Activated CD8-positive, alpha-beta memory T cell treated with anti-CD3 and anti-CD28 coated beads for 36 hours (primary cell): ENCODE data around the gene CHMP4A. TPM values are rescaled to one million over a fixed set of nuclear protein-coding genes. Genes with fewer than 3 reads are reported as not detected.

ENCODE experiments used
- CTCF ChIA-PET: fragments of 350-600 bp; sonication (Branson Sonifier 250); formaldehyde crosslinking; loops from one replicate; lab custom pipeline; 2021; ENCODE audit warnings: antibody characterized with exemption; lab: Charles Lee
- POLR2A ChIA-PET: fragments of 350-600 bp; sonication (Branson Sonifier 250); formaldehyde crosslinking; loops from one replicate; lab custom pipeline; 2021; ENCODE audit warnings: antibody characterized with exemption; lab: Charles Lee
- total RNA-seq, 2 experiments: library from RNA; stranded (reverse); gene quantifications; one replicate each; pipeline ENCODE4 v1.2.3, GENCODE V29; 2021

The CHMP4A gene
- total RNA-seq, 2 experiments from 2014 or later, result 73.7 to 75.8 TPM

DNA sequence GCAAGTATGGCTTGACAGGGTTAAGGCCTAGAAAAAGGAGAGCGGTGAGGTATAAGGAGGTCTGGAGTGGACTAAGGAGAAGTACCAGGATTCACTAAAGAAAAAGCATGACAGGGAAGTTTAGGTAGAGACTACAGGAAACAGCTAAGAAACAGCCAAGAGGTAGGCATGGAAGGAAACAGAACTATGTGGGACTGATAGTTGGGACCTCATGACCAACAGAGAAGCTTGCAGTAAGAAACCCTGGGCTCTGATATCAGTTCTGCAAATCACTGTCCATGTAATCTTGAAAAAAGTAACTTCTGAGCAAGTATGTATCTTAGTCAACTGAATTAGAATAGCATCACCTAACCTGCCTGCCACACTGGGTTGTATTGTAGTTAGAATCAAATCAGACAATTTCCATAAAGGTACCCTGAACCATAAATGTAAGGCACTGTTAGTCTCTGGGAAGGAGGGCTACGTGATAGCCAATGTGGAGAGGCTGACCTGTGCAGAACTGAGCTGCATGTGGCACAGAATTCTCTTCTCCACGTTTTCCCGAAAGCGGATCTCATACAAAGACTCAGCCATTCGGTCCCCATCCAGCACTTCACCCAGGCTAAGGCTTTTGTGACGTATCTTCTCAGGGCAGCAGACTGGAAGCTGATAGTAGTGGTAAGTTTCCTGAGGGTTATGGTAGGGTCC is 19.0 kb downstream of the CHMP4A start:
- ChIA-PET CTCF (interaction anchor here (0.7 to 2.3 kb wide), 4 partner anchors 18 to 114 kb away, joined by 3 to 9 read pairs (median 3); partner anchors contain the start of genes CIDEB and RABGGTA), POLR2A (interaction anchor here (0.7 to 2.7 kb wide), 5 partner anchors 11 to 48 kb away, joined by 5 to 24 read pairs (median 10); partner anchors contain the start of genes CHMP4A, PSME2, RNF31 and TINF2)

DNA sequence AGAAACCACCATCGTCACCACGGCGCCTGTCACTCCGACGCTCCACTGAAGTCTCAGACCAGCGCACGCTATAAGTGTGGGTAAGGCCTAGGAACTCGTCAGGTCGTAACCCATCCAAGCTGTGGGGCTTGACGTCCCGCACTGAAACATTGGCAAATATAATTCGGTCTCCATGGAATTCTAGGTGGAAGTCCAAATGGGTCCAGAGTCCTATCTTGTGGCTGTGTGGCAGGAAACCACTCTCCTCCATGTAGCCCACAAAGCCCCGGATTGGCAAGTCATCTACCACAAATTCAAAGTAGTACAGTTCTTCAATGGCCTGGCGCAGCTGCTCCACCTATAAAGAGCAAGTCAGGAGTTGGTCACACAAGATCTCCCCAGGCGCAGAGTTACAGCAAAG is 20.4 kb downstream of the CHMP4A start:
- POLR2A ChIA-PET, result no interaction called here
- CTCF ChIA-PET, result no interaction called here

DNA sequence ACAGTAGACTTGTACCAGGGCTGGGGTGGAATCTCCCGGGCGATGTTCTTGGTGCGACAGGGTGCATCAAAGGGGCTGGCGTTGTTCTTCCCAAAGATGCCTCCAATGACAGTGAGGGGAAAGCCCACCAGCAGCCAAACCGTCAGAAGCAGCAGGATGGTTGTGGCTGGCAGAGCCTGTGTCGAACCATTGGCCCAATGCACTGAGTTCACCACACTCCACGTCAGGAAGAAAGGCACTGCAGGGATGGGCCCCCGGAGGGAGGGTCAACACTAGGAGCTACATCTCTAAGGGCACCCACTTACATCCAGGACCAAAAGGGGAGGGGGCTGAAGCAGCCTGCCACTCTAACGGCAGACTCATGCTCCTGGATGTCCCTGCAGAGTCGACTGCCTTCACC is 22.9 kb downstream of the CHMP4A start:
- POLR2A ChIA-PET, result no interaction called here
- CTCF ChIA-PET, result interaction anchor here (0.7 to 1.1 kb wide), 3 partner anchors 29 to 51 kb away, joined by 3 to 4 read pairs (median 4); partner anchors contain the start of genes EMC9 and IRF9

DNA sequence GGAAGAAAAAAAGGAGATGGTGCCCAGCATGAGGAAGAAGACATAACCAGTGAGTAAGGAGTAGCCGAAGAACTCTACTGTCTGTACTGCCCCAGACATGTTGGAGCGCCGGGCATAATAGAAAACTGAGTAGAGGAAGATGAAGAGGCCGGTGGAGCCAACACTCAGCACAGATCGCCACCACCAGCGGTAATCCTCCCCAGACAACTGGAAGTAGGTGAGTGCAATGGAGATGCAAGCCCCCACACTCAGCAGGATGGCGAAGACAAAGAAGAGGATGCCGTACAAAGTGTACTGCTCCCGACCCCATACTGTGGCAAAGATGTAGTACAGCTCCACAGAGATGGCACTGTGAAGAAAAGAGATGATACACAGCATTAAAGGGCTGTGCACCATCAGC is 23.8 kb downstream of the CHMP4A start:
- POLR2A ChIA-PET, result interaction anchor here (0.6 to 3.3 kb wide), 4 partner anchors 10 to 42 kb away, joined by 3 to 15 read pairs (median 4); partner anchors contain the start of genes CHMP4A, IRF9 and RNF31

DNA sequence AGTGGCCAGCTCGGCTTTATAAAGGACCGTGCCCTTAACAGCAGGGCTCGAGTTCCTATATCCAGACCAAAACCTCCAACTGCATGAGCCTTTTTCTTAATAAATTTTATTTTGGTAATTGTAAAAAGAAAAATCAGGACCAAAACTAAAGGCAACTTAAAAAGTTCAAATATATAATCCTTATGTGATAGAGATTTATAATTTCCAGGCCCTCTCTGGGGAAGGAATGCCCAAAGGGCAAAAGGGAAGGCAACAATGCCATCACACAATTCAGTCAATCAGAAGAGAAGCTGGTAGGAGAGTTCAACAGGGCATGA is 24.3 kb downstream of the CHMP4A start:
- ChIA-PET POLR2A (interaction anchor here (0.6 to 3.3 kb wide), 4 partner anchors 9 to 42 kb away, joined by 3 to 15 read pairs (median 4); partner anchors contain the start of genes CHMP4A, IRF9 and RNF31), CTCF (interaction anchor here (0.8 to 1.6 kb wide), 5 partner anchors 27 to 135 kb away, joined by 3 to 5 read pairs (median 4); partner anchors contain the start of genes IRF9 and MDP1)

More for the DNA sequence above, 23.8 kb downstream of the CHMP4A start:
- CTCF ChIA-PET, result interaction anchor here (0.8 to 1.6 kb wide), 3 partner anchors 27 to 136 kb away, joined by 3 to 5 read pairs (median 4); partner anchors contain the start of gene MDP1

DNA sequence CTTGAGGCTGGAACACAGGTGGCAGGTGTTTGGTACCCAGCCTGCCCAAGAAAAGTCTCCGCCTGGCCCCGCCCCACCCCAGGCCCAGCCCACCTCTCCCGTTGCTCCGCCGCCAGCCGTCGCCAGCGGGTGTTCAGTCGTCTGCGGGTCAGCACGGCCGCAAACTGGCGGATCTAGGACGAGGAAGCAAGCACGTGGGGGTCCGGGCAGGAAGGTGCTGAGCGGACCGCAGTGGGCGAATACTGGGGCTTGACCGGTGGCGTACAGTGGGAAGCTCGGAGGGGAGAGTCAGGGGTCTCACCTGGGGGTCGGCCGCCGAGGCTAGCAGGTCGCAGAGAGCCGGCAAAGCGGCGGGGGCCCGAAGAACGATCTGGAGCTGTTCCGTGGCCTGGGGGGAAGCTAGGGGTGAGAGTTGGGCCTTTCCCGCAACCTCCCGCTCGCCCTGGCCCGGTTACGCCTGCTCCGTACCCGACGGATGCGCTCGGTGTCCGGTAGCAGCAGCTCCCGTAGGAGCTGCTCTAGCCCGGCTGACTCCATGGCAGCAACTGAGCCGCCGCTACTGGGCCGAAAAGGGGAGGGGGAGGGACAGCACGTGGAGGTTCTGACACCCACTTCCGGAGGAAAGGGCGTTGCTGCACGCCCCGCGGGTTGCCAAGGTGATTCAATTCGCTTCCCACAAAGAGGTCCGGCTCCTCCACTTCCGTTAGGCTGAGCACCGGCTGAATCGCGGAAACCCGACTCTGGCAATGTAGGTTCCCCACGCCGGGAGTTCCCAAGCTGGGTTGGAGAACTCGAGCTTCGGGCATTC is 24.8 kb downstream of the CHMP4A start, which contains the start of gene IPO4:
Gene IPO4, minus strand, starts transcription at position 566 of the 808 bp plus-strand sequence. Its CDS starts 29 bp downstream, at position 537.
- POLR2A ChIA-PET, result interaction anchor here (0.6 to 3.3 kb wide), 5 partner anchors 9 to 108 kb away, joined by 3 to 15 read pairs (median 4); partner anchors contain the start of genes CHMP4A, IRF9 and RNF31
- CTCF ChIA-PET, result interaction anchor here (0.7 to 1.6 kb wide), 6 partner anchors 10 to 134 kb away, joined by 3 to 5 read pairs (median 4); partner anchors contain the start of genes IRF9 and MDP1

DNA sequence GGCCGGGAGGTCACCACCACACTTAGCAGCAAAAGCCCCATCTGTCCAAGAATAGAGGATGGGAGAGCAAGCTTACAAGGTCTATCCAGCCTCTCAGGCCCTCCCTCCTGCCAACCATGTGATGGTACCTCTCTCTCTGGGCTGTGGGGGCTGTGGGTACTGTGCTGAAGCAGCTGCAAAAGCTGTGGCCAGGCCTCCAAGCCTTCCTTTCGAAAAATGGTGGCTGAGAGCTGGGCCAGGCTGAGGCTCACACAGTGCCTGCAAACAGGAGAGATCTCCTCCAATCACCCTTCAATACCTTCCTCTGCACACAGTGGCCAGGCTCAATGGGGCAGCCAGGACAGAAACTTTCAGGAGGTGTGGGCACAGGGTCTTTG is 25.8 kb downstream of the CHMP4A start:
- POLR2A ChIA-PET, result interaction anchor here (3.3 kb wide), 1 partner anchor 26 kb away, joined by 15 read pairs; the partner anchor contains the start of gene IRF9
- CTCF ChIA-PET, result interaction anchor here (1.2 kb wide), 1 partner anchor 26 kb away, joined by 9 read pairs; the partner anchor contains the start of gene IRF9

DNA sequence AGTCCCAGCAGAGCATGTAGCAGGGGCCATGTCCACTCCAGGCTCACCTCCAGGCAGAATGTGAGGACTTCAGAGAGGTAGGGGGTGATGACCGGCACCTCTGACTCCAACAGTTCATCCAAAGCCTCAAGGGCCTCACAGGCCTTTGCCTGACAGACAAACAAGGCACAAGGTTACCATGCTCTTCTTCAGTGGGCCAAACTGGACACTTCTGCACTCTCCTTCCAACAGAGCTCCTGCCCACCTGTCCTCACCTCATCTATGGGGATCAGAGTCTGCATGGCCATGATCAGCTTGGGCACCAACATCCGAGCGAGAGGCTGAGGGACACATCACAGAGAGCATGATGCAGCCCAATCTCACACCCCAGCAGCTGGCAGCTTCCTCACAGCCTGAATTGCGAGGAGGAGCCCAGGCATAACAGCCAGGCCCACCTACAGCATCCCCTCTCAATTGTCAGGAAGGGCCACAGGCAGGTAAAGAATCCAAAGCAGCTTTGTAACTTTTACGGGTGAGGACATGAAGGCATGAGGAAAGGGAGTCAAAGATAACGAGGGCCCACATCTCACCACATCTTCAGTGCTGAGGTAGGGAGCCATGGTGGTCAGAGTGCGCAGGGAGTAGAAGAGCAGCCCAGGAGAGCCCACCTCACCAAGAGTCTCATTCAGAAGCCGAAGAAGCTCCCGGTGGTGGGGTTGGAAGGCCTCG is 26.3 kb downstream of the CHMP4A start:
- ChIA-PET CTCF (interaction anchor here (0.6 to 1.9 kb wide), 3 partner anchors 26 to 41 kb away, joined by 3 to 11 read pairs (median 9); partner anchors contain the start of gene IRF9), POLR2A (interaction anchor here (0.6 to 3.3 kb wide), 4 partner anchors 9 to 121 kb away, joined by 3 to 15 read pairs (median 6); partner anchors contain the start of genes IRF9 and TM9SF1)

DNA sequence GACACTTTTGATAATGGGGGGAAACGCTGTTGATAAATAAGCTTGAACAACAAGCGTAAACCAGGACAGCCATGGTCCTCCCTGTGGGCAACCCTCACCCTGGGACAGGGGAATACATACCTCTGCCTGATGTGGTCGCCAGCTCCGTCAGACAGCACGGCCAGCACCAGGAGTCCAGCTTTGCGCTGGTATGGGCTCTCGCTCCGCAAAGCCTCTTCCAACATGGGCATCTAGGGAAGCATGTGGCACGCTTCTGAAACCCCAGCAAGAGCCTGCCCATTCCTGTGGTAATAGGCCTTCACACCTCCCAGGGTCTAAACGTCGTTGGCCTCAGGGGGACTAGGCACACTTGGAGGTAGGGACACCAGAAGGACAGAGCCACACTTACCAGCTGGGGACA is 27.5 kb downstream of the CHMP4A start:
- ChIA-PET CTCF (interaction anchor here (1.3 to 1.9 kb wide), 2 partner anchors 10 to 25 kb away, joined by 3 to 11 read pairs; partner anchors contain the start of genes IRF9 and TM9SF1), POLR2A (no interaction called here)

DNA sequence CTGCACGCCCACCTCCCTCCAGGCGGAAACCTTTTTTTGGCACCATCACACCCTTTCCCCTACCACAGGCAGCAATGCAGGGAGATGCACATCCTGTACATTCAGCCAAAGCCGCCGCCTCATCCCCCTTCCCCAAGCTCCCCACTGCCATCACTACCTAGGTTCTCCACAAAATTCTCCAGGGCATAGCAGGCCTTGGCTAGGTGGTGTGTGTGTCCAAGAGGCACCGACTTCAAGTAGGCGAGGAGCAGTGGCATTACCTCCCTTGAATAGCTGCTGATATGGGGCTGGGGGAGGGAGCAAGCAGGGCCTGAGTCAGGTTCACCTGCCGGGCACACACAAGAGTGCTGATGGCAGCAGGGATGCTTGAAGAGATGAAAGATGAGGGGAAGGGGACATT is 28.3 kb downstream of the CHMP4A start:
- POLR2A ChIA-PET, result no interaction called here
- CTCF ChIA-PET, result interaction anchor here (1.3 to 1.9 kb wide), 2 partner anchors 11 to 24 kb away, joined by 3 to 11 read pairs; partner anchors contain the start of genes IRF9 and TM9SF1

DNA sequence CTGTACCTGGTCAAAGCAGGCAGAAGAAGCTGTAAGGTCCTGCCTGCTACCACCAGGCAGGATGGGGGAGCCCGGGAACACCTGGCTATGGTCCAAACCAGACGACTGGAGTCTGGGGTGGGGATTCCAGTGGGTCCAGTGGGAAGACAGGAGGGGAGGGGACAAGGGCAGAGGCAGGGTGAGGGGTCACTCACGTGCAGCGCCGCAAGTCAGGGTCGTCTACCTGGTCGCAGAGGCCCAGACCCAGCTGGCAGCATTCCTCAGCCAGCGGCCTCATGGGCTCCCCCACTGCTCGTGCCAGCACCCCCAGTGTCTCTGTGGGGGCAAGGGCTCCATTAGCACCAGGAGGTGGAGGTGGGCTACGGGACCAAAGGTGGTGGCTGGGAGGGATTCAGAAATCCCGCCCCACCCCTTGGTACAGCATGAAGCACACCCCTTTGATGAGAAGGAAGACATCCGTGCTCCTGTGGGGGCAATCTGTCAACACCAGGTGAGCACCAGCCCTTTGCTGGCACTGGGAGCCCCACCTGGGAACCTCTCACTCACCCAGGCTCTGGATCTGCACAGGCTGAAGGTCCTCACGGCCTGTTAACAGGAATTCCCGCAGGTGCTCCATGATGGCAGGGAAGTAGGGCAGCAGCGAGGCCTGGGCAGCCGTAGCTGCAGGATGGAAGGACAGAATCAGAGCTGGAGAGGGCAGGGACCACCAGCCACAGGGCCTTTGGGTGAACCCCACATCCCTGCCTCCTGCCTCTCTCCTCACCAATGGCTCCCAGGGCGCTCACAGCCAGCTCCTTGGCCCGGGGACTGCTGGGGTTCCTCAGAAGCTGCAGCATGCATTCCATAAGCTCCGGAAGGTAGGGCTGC is 29.0 kb downstream of the CHMP4A start:
- POLR2A ChIA-PET, result no interaction called here
- CTCF ChIA-PET, result interaction anchor here (1.3 to 1.5 kb wide), 2 partner anchors 11 to 124 kb away, joined by 3 to 4 read pairs; partner anchors contain the start of genes CIDEB and TM9SF1

DNA sequence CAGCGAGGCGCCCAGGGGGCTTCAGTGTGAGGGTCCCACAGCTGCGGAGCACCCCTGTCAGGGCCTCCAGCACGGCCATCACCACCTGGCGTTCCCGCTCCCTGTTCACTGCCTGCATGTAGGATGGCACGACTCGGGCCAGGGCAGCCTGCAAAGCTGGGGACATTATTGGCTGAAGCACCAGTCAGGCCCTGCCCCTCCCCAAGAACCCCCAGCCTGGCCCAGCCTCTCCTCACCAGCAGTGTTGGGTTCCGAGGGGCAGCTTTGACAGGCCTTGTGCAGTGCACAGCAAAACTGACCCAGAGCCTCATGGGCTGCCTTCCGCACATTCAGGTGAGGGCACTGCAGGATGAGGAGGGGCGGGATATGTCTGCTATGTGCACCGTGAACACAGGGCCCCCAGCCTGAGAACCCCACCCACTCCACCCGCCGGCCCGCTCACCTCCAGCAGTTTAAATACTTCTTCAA is 30.2 kb downstream of the CHMP4A start:
- ChIA-PET POLR2A (no interaction called here), CTCF (interaction anchor here (1.3 to 1.5 kb wide), 2 partner anchors 21 to 125 kb away, joined by 4 read pairs; partner anchors contain the start of genes CIDEB and IRF9)

DNA sequence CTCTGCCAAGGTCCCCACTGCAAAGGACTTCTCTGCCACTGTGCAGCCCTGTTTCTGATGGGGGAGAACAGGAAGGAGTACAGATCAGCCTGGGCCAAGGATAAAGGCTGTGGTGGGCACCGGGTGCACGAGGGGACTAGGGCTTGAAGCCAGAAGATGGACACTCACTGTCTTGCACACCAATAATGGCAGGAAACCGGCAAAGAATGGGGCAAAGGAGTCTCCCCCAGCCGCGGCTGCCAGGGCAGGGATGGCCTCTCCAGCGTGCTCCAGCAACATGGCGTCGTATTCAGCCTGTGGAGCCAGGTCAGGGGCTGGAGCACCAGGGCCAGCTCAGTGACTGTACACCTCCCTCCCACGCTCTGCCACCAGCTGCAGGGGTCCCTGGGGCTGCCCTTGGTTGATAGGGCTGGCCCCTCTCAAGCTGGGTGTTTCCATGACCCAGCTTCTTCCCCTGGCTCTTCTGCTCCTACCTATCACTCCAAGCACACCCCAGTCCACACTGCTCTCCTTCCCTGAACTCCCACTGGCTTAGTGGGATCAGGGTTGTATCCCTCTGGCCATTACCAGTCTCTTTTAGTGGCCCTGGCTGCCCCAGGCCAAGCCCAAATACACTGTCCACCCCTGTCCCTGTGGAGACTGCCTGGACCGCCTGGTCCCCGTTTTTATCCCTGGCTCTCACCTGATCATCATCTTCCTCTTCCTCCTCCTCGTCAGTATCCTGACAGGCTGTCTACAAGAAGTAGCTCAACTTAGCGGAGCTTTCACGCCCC is 31.0 kb downstream of the CHMP4A start:
- CTCF ChIA-PET, result interaction anchor here (1.3 kb wide), 1 partner anchor 20 kb away, joined by 4 read pairs; the partner anchor contains the start of gene IRF9
- POLR2A ChIA-PET, result interaction anchor here (0.9 kb wide), 1 partner anchor 25 kb away, joined by 3 read pairs; no protein-coding TSS in a partner anchor

DNA sequence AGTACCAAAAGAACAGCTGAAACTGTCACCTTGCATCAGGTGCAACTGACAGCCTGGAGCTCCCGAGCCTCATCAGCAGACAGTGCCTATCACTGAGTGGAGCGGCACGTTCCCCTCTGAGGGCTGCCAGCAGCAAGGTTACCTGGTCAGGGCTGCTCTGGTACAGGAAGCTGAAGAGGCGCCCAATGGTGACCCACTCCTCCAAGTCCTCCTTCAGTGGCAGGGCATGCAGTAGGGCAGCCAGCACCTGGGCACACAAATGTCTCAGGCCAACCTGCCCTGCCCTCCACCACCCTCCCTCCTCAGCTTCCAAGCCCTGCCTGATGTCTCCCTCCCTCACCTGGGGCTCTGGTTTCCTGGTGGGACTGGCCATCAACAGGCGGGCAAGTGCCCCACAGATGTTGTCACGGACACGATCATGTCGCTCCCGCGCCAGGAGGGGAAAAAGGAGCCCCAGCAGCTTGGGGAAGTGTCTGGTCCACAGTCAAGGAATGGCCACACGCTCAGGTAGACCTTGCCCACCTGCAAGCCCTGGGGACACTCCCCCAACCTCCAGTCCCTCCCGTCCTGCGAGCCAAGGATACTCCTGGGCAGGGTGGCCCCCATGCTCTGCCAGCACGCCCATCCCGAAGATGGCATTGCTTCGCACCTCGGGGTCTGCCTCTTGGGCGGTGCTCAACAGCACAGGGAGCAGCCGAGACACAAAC is 31.8 kb downstream of the CHMP4A start:
- POLR2A ChIA-PET, result interaction anchor here (0.9 to 1.7 kb wide), 2 partner anchors 17 to 26 kb away, joined by 3 to 5 read pairs; no protein-coding TSS in a partner anchor
- CTCF ChIA-PET, result interaction anchor here (1.2 kb wide), 1 partner anchor 21 kb away, joined by 5 read pairs; the partner anchor contains the start of gene IRF9
